ENCODE measurements around the gene POLR2E.

DNA sequence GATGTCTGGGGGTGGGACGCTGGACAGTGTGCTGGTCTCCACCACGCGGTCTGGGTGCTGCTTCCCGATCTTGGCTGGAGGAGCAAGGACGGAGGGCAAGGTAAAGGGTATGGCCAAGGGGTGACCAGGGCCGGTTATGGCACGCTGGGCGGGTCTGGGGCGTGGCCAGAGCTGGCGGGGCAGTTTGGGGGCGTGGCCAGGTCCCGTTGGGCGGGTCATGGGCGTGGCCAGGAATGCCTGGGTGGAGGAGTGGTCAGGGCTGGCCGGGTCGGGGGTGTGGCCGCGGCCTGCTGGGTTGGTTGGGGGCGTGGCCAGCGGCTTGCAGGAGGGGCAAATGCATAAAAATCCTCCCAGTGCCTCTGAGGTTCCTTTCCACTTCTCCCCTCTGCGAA lies 27.8 kb upstream of the POLR2E start:
- TF ChIP-seq, protein P1, sequence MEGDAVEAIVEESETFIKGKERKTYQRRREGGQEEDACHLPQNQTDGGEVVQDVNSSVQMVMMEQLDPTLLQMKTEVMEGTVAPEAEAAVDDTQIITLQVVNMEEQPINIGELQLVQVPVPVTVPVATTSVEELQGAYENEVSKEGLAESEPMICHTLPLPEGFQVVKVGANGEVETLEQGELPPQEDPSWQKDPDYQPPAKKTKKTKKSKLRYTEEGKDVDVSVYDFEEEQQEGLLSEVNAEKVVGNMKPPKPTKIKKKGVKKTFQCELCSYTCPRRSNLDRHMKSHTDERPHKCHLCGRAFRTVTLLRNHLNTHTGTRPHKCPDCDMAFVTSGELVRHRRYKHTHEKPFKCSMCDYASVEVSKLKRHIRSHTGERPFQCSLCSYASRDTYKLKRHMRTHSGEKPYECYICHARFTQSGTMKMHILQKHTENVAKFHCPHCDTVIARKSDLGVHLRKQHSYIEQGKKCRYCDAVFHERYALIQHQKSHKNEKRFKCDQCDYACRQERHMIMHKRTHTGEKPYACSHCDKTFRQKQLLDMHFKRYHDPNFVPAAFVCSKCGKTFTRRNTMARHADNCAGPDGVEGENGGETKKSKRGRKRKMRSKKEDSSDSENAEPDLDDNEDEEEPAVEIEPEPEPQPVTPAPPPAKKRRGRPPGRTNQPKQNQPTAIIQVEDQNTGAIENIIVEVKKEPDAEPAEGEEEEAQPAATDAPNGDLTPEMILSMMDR (conservative IDR thresholded peaks at IDR 0.05) = no peak
- no peak for TF ChIP-seq EZH2 (IDR thresholded peaks at IDR 0.05; ENCODE audit: low read depth)
